CD4-positive, alpha-beta memory T cell (primary cell): Measurements from ENCODE around the gene DEGS1. TPM values are rescaled to one million over a fixed set of nuclear protein-coding genes. Genes with fewer than 3 reads are reported as not detected.

Experiments used
- CTCF ChIA-PET: fragments of 350-600 bp; sonication (Branson Sonifier 250); formaldehyde crosslinking; loops from one replicate; lab custom pipeline; 2021; ENCODE audit warnings: inconsistent platforms; ENCODE audit not compliant: partially characterized antibody; lab: Charles Lee
- POLR2A ChIA-PET: fragments of 350-600 bp; sonication (Branson Sonifier 250); formaldehyde crosslinking; loops from one replicate; lab custom pipeline; 2021; ENCODE audit not compliant: partially characterized antibody; lab: Charles Lee
- DNase-seq, 5 donors: peaks; one replicate each; pipeline versions ENCODE4 v3.0.0 to v3.0.0-alpha.2; 2020 to 2022; ENCODE audit warnings: mixed read lengths in 1 of 5
- H3K27ac ChIP-seq: one replicate; pipeline ENCODE4 v1.7.0; 2013; ENCODE audit warnings: low read depth, low read length
- H3K27me3 ChIP-seq: 2 replicates; pipeline ENCODE4 v1.7.0; 2013; ENCODE audit warnings: mild to moderate bottlenecking, low read length, moderate library complexity; ENCODE audit not compliant: insufficient read depth
- H3K36me3 ChIP-seq: 2 replicates; pipeline ENCODE4 v1.7.0; 2013; ENCODE audit warnings: mild to moderate bottlenecking, low read length, moderate library complexity; ENCODE audit not compliant: insufficient read depth
- H3K4me1 ChIP-seq: 2 replicates; pipeline ENCODE4 v1.7.0; 2013; ENCODE audit warnings: mild to moderate bottlenecking, low read length, moderate library complexity; ENCODE audit not compliant: insufficient read depth
- H3K4me3 ChIP-seq, 2 donors: one replicate each; pipeline ENCODE4 v1.7.0; 2013; ENCODE audit warnings: low read length in 2 of 2, mild to moderate bottlenecking in 1 of 2
- H3K9me3 ChIP-seq, 2 donors: one replicate each; pipeline ENCODE4 v1.7.0; 2013; ENCODE audit warnings: low read length in 2 of 2, control low read depth in 1 of 2; ENCODE audit not compliant: control insufficient read depth in 1 of 2
- H3K27ac Mint-ChIP-seq, 7 donors: one replicate each; pipeline ENCODE4 v1.8.0; 2020 to 2021; ENCODE audit warnings: mixed read lengths in 7 of 7, mild to moderate bottlenecking in 6 of 7, inconsistent platforms in 3 of 7, moderate library complexity in 3 of 7
- H3K27me3 Mint-ChIP-seq, 2 donors: one replicate each; pipeline ENCODE4 v1.8.0; 2020 to 2021; ENCODE audit warnings: mixed read lengths in 2 of 2
- H3K36me3 Mint-ChIP-seq, 2 donors: one replicate each; pipeline ENCODE4 v1.8.0; 2020 to 2021; ENCODE audit warnings: mixed read lengths in 2 of 2, inconsistent platforms in 1 of 2, mild to moderate bottlenecking in 1 of 2
- H3K4me1 Mint-ChIP-seq, 4 donors: one replicate each; pipeline ENCODE4 v1.8.0; 2020 to 2021; ENCODE audit warnings: mixed read lengths in 4 of 4, mild to moderate bottlenecking in 1 of 4
- H3K4me3 Mint-ChIP-seq, 8 donors: one replicate each; pipeline ENCODE4 v1.8.0; 2020 to 2021; ENCODE audit warnings: mixed read lengths in 8 of 8, mild to moderate bottlenecking in 7 of 8, moderate library complexity in 6 of 8, inconsistent platforms in 3 of 8
- H3K9me3 Mint-ChIP-seq, 8 donors: one replicate each; pipeline ENCODE4 v1.8.0; 2020 to 2021; ENCODE audit warnings: mixed read lengths in 8 of 8, mild to moderate bottlenecking in 5 of 8, inconsistent platforms in 3 of 8, moderate library complexity in 1 of 8
- intact Hi-C: fragments of 100-400 bp; cut with micrococcal nuclease; formaldehyde crosslinking; loops from one replicate; pipeline ENCODE4 v1.15.1; 2023
- polyA plus RNA-seq, 2 donors: library from polyadenylated mRNA; unstranded; fragments of 300-500 nt; fragmentation: Illumina TruSeq; gene quantifications; one replicate each; pipeline ENCODE4 v1.2.3, GENCODE V29; 2021
- total RNA-seq, 2 experiments: library from RNA; stranded (reverse); gene quantifications; one replicate each; pipeline ENCODE4 v1.2.3, GENCODE V29; 2021

The DEGS1 gene
- total and polyA plus RNA-seq, 4 experiments from 2014 or later, result 58.5 to 137 (median 96.6) TPM

- CTCF ChIA-PET, result interaction anchor here (1.0 kb wide), 1 partner anchor 219 kb away, joined by 3 read pairs; no protein-coding TSS in a partner anchor
- Histone ChIP-seq H3K4me1 (no peaks in the 10 kb centered on the region), H3K27me3 (no peaks in the 10 kb centered on the region), H3K27ac (no peak overlapping the region), H3K9me3 (no peaks in the 10 kb centered on the region), H3K36me3 (peaks cover 6% of the 10 kb centered on the region), H3K4me3 (no peak overlapping the region)
- Mint-ChIP-seq H3K27ac (peak overlapping the region in 1 of 7 donors; percentile 46), H3K4me1 (no peaks in the 10 kb centered on the region), H3K27me3 (no peaks in the 10 kb centered on the region), H3K4me3 (no peak overlapping the region), H3K36me3 (peaks cover 26 to 49% of the 10 kb centered on the region in 2 donors), H3K9me3 (no peaks in the 10 kb centered on the region)
- DNase-seq, result no peak
- POLR2A ChIA-PET, result no interaction called here
- intact Hi-C loops, result no loop called here
Observed at GRCh38 chr1:224238212-224238611, 55.2 kb downstream of the DEGS1 start.

- no peak overlapping the region for H3K27ac ChIP-seq
- POLR2A ChIA-PET, result no interaction called here
- H3K27me3 ChIP-seq, result no peaks in the 10 kb centered on the region
- no peak overlapping the region for H3K4me3 Mint-ChIP-seq
- H3K27me3 Mint-ChIP-seq, result no peaks in the 10 kb centered on the region
- no peaks in the 10 kb centered on the region for H3K9me3 Mint-ChIP-seq
- no peaks in the 10 kb centered on the region for H3K4me1 Mint-ChIP-seq
- peak overlapping the region in 2 of 7 donors; percentile 7 to 53 for H3K27ac Mint-ChIP-seq
- CTCF ChIA-PET, result interaction anchor here (1.0 kb wide), 1 partner anchor 218 kb away, joined by 3 read pairs; no protein-coding TSS in a partner anchor
- no peaks in the 10 kb centered on the region for H3K9me3 ChIP-seq
- no peak overlapping the region for H3K4me3 ChIP-seq
- peaks cover 26 to 48% of the 10 kb centered on the region in 2 donors for H3K36me3 Mint-ChIP-seq
- peaks cover under 1% of the 10 kb centered on the region for H3K36me3 ChIP-seq
- DNase-seq, result no peak
- intact Hi-C loops, result no loop called here
- H3K4me1 ChIP-seq, result no peaks in the 10 kb centered on the region
Observed at GRCh38 chr1:224238756-224239155, 55.7 kb downstream of the DEGS1 start.

Other genes with a start within 250 kb of the DEGS1 start
- 10 to 100 TPM; 36.4 to 39.7 TPM for gene FBXO28, start 69.1 kb upstream of the DEGS1 start, total RNA-seq
- gene FBXO28, start 69.1 kb upstream of the DEGS1 start, polyA plus RNA-seq, result 10 to 100 TPM; 11.3 to 19.3 TPM
- gene NVL, start 146.9 kb downstream of the DEGS1 start, total RNA-seq, result 10 to 100 TPM; 38.9 to 46.7 TPM
- gene NVL, start 146.9 kb downstream of the DEGS1 start, polyA plus RNA-seq, result 10 to 100 TPM; 16.9 to 21.0 TPM
- gene CNIH4, start 173.6 kb downstream of the DEGS1 start, total RNA-seq, result 10 to 100 TPM; 45.5 to 50.9 TPM
- 10 to 100 TPM; 62.7 to 75.6 TPM for gene CNIH4, start 173.6 kb downstream of the DEGS1 start, polyA plus RNA-seq